Measurements from ENCODE around the gene SP5.

Gene SP5

DNA sequence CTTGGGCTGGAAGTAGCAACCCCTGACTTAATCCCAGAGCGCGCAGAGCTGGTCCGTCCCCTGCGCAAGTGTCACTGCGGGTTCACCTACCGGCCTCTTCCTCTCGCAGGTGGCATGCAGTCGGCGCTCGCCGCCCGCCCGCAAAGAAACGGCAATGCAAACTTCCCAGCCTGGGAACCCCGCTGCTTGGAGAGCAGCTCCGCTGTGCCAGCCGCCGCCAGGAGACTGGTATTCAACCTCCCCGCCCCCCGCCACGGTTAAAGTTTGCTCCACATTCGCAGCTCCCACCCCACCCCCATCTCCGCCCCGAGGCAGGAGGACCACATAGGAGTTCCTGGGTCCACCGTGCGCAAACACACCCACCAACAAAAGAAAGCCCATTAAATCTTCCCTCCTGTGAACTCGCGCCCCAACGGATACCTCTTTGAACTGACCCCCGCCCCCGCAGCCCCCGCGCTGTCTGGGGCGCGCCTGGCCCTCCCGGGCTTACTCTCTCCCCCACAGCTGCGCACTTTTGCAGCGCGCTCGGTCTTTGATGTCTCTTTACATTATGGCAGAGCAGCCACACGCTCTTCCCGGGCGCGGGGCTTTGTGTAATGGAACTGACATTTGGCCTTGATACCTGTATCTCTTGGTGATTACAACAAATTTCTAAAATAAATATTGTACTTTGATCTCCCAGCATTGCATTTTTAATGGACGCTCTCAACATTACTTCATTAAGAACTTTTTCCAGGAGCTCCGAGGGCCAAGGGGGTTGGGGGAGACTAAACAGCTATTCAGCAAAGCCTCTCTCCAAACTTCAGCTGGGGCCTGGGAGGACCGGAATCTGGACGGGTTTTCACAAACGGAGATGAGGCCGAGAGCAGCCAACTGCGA is 3.1 kb upstream of the SP5 start:
- TF ChIP-seq, protein P1, sequence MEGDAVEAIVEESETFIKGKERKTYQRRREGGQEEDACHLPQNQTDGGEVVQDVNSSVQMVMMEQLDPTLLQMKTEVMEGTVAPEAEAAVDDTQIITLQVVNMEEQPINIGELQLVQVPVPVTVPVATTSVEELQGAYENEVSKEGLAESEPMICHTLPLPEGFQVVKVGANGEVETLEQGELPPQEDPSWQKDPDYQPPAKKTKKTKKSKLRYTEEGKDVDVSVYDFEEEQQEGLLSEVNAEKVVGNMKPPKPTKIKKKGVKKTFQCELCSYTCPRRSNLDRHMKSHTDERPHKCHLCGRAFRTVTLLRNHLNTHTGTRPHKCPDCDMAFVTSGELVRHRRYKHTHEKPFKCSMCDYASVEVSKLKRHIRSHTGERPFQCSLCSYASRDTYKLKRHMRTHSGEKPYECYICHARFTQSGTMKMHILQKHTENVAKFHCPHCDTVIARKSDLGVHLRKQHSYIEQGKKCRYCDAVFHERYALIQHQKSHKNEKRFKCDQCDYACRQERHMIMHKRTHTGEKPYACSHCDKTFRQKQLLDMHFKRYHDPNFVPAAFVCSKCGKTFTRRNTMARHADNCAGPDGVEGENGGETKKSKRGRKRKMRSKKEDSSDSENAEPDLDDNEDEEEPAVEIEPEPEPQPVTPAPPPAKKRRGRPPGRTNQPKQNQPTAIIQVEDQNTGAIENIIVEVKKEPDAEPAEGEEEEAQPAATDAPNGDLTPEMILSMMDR (IDR thresholded peaks at IDR 0.05; ENCODE audit: insufficient read depth, low read length, poor library complexity, severe bottlenecking): no peak
- no peak for DNase-seq (ENCODE audit: extremely low read depth, insufficient read length)
- Histone ChIP-seq H3K36me3 (ENCODE audit: control insufficient read depth, insufficient read depth, low read length) (no peaks in the 10 kb centered on the region), H3K4me3 (replicated peaks; ENCODE audit: low read depth, low read length) (no peak overlapping the region), H3K27me3 (replicated peaks; ENCODE audit: control insufficient read depth, insufficient read depth, low read length) (peaks cover 2% of the 10 kb centered on the region; the same call in 1 of the 2 replicates)

GRCh38 chr2:170712653-170713542 is 2.2 kb upstream of the SP5 start:
- TF ChIP-seq, protein P1 (IDR thresholded peaks at IDR 0.05; ENCODE audit: insufficient read depth, low read length, poor library complexity, severe bottlenecking): no peak
- no peaks in the 10 kb centered on the region; the same call in 1 of the 2 replicates for H3K27me3 ChIP-seq (replicated peaks; ENCODE audit: control insufficient read depth, insufficient read depth, low read length)

GRCh38 chr2:170713543-170714380 is 1.4 kb upstream of the SP5 start:
- DNase-seq (ENCODE audit: extremely low read depth, insufficient read length): peak; percentile 6
- no peaks in the 10 kb centered on the region for H3K36me3 ChIP-seq (ENCODE audit: control insufficient read depth, insufficient read depth, low read length)
- H3K4me3 ChIP-seq (replicated peaks; ENCODE audit: low read depth, low read length): no peak overlapping the region
- TF ChIP-seq, protein P1 (IDR thresholded peaks at IDR 0.05; ENCODE audit: insufficient read depth, low read length, poor library complexity, severe bottlenecking): no peak
- H3K27me3 ChIP-seq (replicated peaks; ENCODE audit: control insufficient read depth, insufficient read depth, low read length): no peaks in the 10 kb centered on the region; the same call in 1 of the 2 replicates

More at GRCh38 chr2:170712653-170713542, 2.2 kb upstream of the SP5 start:
- Histone ChIP-seq H3K4me3 (replicated peaks; ENCODE audit: low read depth, low read length) (no peak overlapping the region), H3K36me3 (ENCODE audit: control insufficient read depth, insufficient read depth, low read length) (no peaks in the 10 kb centered on the region)
- DNase-seq (ENCODE audit: extremely low read depth, insufficient read length): no peak

GRCh38 chr2:170714381-170715061 is 616 bp upstream of the SP5 start:
- no peak for DNase-seq (ENCODE audit: extremely low read depth, insufficient read length)
- TF ChIP-seq, protein P1 (IDR thresholded peaks at IDR 0.05; ENCODE audit: insufficient read depth, low read length, poor library complexity, severe bottlenecking): no peak
- Histone ChIP-seq H3K27me3 (replicated peaks; ENCODE audit: control insufficient read depth, insufficient read depth, low read length) (no peaks in the 10 kb centered on the region; the same call in 1 of the 2 replicates), H3K4me3 (replicated peaks; ENCODE audit: low read depth, low read length) (no peak overlapping the region), H3K36me3 (ENCODE audit: control insufficient read depth, insufficient read depth, low read length) (no peaks in the 10 kb centered on the region)
